GM23338 (cell line): Measurements from ENCODE around the gene FLOT1. TPM values are rescaled to one million over a fixed set of nuclear protein-coding genes. Genes with fewer than 3 reads are reported as not detected.
A peak's percentile ranks its signal among the peaks of the same experiment; 100 is the strongest.

ENCODE experiments used
- ATAC-seq: fragments of 200-7000 bp; cut with Tn5 transposase; 3 replicates; pipeline ENCODE4 v1.9.1; 2020
- DNase-seq: peaks from one replicate; pipeline ENCODE4 v3.0.0-alpha.2; 2015; ENCODE audit warnings: low spot score
- H2AFZ ChIP-seq: fragments of 200-600 bp; sonication (generic); 2 replicates; pipeline ENCODE4 v1.8.0; 2016; ENCODE audit warnings: antibody characterized with exemption, mild to moderate bottlenecking, moderate library complexity
- H3F3A ChIP-seq: fragments of 200-600 bp; sonication (generic); replicated peaks from 2 replicates; pipeline ENCODE4 v1.8.0; 2017; ENCODE audit warnings: antibody characterized with exemption, mixed run types, low read depth
- H3K27ac ChIP-seq: fragments of 200-600 bp; sonication (generic); 2 replicates; pipeline ENCODE4 v1.6.1; 2016; ENCODE audit warnings: low read depth
- H3K27me3 ChIP-seq: fragments of 200-600 bp; sonication (generic); 2 replicates; pipeline ENCODE4 v1.8.0; 2016; ENCODE audit warnings: mild to moderate bottlenecking, mixed run types, moderate library complexity; ENCODE audit not compliant: insufficient read depth
- H3K36me3 ChIP-seq: fragments of 200-600 bp; sonication (generic); 2 replicates; pipeline ENCODE4 v1.8.0; 2016; ENCODE audit warnings: mild to moderate bottlenecking; ENCODE audit not compliant: insufficient read depth
- H3K4me1 ChIP-seq: fragments of 200-600 bp; sonication (generic); 2 replicates; pipeline ENCODE4 v1.8.0; 2016; ENCODE audit warnings: mild to moderate bottlenecking, moderate library complexity; ENCODE audit not compliant: insufficient read depth
- H3K4me2 ChIP-seq: fragments of 200-600 bp; sonication (generic); 2 replicates; pipeline ENCODE4 v1.7.1; 2017; ENCODE audit warnings: mixed run types
- H3K4me3 ChIP-seq: fragments of 200-600 bp; sonication (generic); 2 replicates; pipeline ENCODE4 v1.6.1; 2016; ENCODE audit warnings: mixed run types
- H3K79me2 ChIP-seq: fragments of 200-600 bp; sonication (generic); replicated peaks from 2 replicates; pipeline ENCODE4 v1.8.0; 2017; ENCODE audit warnings: mild to moderate bottlenecking; ENCODE audit not compliant: insufficient read depth
- H3K9me2 ChIP-seq: fragments of 200-600 bp; sonication (generic); 2 replicates; pipeline ENCODE4 v1.8.0; 2017; ENCODE audit not compliant: insufficient read depth
- H4K20me1 ChIP-seq: fragments of 200-600 bp; sonication (generic); replicated peaks from 2 replicates; pipeline ENCODE4 v1.8.0; 2017; ENCODE audit warnings: mild to moderate bottlenecking; ENCODE audit not compliant: insufficient read depth
- H3K27ac Mint-ChIP-seq: 2 replicates; pipeline ENCODE4 v1.8.0; 2020; ENCODE audit warnings: inconsistent platforms, mild to moderate bottlenecking, moderate library complexity, mixed read lengths
- H3K27me3 Mint-ChIP-seq: 3 replicates; pipeline ENCODE4 v1.8.0; 2022; ENCODE audit warnings: low read depth, mild to moderate bottlenecking, moderate library complexity, mixed read lengths, inconsistent platforms; ENCODE audit not compliant: insufficient read depth, poor library complexity
- H3K36me3 Mint-ChIP-seq: 3 replicates; pipeline ENCODE4 v1.8.0; 2021; ENCODE audit warnings: low read depth, mild to moderate bottlenecking, inconsistent platforms, moderate library complexity, mixed read lengths
- H3K4me1 Mint-ChIP-seq: 3 replicates; pipeline ENCODE4 v1.8.0; 2020; ENCODE audit warnings: mild to moderate bottlenecking, inconsistent platforms, mixed read lengths
- H3K4me3 Mint-ChIP-seq: 3 replicates; pipeline ENCODE4 v1.8.0; 2021; ENCODE audit warnings: moderate library complexity, mild to moderate bottlenecking, inconsistent platforms, mixed read lengths
- H3K9me3 Mint-ChIP-seq: 3 replicates; pipeline ENCODE4 v1.8.0; 2020; ENCODE audit warnings: moderate library complexity, mild to moderate bottlenecking, inconsistent platforms, mixed read lengths
- CREB1 ChIP-seq: fragments of 250-450 bp; sonication (Bioruptor Pico); IDR thresholded peaks from 2 replicates; pipeline ENCODE4 v1.5.0; 2020; ENCODE audit warnings: low read depth, mild to moderate bottlenecking, moderate library complexity
- EZH2phosphoT487 ChIP-seq: fragments of 200-600 bp; sonication (generic); IDR thresholded peaks from one replicate; pipeline ENCODE4 v1.8.1; 2018; ENCODE audit warnings: antibody characterized with exemption; ENCODE audit not compliant: unreplicated experiment
- POLR2AphosphoS5 ChIP-seq: IDR thresholded peaks from 2 replicates; pipeline ENCODE4 v1.6.1; 2016; ENCODE audit warnings: antibody characterized with exemption, low read depth
- ZNF331 ChIP-seq: fragments of 250-450 bp; sonication (Bioruptor Pico); IDR thresholded peaks from 2 replicates; pipeline ENCODE4 v1.5.0; 2020; ENCODE audit warnings: low read depth, mild to moderate bottlenecking, moderate library complexity
- polyA plus RNA-seq: library from polyadenylated mRNA; unstranded; fragments of >200 nt; fragmentation: Nextera tagmentation; extraction: Ambion mirVana; gene quantifications from 2 replicates; pipeline ENCODE4 v1.2.1, GENCODE V29; 2016
- total RNA-seq: library from RNA; depleted of rRNA; stranded (reverse); fragments of >200 nt; shearing (Covaris generic); gene quantifications from 2 replicates; pipeline ENCODE4 v1.2.3, GENCODE V29; 2014
- TF ChIP-seq, protein P1 (sequence below): IDR thresholded peaks from one replicate; pipeline ENCODE4 v1.6.1; 2018; ENCODE audit warnings: antibody characterized with exemption; ENCODE audit not compliant: unreplicated experiment
- TF ChIP-seq, protein P2 (sequence below): fragments of 250-450 bp; sonication (Bioruptor Pico); IDR thresholded peaks from 2 replicates; pipeline ENCODE4 v1.5.0; 2020; ENCODE audit warnings: mild to moderate bottlenecking, moderate library complexity

The FLOT1 gene
- total and polyA plus RNA-seq, 2 experiments from 2014 or later = 72.2 to 94.5 TPM

DNA sequence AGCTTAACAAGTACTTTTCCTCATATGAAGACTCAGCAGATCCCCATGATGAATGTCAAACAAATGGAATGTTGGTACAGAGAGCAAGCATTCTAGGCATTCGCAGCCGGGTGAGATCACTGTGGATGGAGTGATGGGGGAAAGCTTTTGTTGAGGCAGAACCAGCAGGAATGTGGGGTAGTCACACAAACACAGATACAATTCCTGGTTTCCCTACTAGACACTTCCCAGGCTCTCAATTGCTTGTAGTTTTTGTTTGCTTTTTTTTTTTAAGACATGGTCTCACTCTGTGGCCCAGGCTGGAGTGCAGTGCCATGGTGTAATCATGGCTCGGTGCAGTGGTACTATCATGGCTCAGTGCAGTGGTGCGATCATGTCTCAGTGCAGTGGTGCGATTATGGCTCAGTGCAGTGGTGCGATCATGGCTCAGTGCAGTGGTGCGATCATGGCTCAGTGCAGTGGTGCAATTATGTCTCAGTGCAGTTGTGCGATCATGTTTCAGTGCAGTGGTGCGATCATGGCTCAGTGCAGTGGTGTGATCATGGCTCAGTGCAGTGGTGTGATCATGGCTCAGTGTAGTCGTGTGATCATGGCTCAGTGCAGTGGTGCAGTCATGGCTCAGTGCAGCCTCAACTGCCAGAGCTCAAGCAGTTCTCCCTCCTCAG is 17.2 kb upstream of the FLOT1 start:
- peak; percentile 59 for DNase-seq
- TF ChIP-seq EZH2phosphoT487 (no peak), POLR2AphosphoS5 (no peak), ZNF331 (CRISPR knock-in tag) (no peak), CREB1 (CRISPR knock-in tag) (no peak)
- TF ChIP-seq, protein P1, sequence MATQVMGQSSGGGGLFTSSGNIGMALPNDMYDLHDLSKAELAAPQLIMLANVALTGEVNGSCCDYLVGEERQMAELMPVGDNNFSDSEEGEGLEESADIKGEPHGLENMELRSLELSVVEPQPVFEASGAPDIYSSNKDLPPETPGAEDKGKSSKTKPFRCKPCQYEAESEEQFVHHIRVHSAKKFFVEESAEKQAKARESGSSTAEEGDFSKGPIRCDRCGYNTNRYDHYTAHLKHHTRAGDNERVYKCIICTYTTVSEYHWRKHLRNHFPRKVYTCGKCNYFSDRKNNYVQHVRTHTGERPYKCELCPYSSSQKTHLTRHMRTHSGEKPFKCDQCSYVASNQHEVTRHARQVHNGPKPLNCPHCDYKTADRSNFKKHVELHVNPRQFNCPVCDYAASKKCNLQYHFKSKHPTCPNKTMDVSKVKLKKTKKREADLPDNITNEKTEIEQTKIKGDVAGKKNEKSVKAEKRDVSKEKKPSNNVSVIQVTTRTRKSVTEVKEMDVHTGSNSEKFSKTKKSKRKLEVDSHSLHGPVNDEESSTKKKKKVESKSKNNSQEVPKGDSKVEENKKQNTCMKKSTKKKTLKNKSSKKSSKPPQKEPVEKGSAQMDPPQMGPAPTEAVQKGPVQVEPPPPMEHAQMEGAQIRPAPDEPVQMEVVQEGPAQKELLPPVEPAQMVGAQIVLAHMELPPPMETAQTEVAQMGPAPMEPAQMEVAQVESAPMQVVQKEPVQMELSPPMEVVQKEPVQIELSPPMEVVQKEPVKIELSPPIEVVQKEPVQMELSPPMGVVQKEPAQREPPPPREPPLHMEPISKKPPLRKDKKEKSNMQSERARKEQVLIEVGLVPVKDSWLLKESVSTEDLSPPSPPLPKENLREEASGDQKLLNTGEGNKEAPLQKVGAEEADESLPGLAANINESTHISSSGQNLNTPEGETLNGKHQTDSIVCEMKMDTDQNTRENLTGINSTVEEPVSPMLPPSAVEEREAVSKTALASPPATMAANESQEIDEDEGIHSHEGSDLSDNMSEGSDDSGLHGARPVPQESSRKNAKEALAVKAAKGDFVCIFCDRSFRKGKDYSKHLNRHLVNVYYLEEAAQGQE = no peak
- TF ChIP-seq, protein P2, sequence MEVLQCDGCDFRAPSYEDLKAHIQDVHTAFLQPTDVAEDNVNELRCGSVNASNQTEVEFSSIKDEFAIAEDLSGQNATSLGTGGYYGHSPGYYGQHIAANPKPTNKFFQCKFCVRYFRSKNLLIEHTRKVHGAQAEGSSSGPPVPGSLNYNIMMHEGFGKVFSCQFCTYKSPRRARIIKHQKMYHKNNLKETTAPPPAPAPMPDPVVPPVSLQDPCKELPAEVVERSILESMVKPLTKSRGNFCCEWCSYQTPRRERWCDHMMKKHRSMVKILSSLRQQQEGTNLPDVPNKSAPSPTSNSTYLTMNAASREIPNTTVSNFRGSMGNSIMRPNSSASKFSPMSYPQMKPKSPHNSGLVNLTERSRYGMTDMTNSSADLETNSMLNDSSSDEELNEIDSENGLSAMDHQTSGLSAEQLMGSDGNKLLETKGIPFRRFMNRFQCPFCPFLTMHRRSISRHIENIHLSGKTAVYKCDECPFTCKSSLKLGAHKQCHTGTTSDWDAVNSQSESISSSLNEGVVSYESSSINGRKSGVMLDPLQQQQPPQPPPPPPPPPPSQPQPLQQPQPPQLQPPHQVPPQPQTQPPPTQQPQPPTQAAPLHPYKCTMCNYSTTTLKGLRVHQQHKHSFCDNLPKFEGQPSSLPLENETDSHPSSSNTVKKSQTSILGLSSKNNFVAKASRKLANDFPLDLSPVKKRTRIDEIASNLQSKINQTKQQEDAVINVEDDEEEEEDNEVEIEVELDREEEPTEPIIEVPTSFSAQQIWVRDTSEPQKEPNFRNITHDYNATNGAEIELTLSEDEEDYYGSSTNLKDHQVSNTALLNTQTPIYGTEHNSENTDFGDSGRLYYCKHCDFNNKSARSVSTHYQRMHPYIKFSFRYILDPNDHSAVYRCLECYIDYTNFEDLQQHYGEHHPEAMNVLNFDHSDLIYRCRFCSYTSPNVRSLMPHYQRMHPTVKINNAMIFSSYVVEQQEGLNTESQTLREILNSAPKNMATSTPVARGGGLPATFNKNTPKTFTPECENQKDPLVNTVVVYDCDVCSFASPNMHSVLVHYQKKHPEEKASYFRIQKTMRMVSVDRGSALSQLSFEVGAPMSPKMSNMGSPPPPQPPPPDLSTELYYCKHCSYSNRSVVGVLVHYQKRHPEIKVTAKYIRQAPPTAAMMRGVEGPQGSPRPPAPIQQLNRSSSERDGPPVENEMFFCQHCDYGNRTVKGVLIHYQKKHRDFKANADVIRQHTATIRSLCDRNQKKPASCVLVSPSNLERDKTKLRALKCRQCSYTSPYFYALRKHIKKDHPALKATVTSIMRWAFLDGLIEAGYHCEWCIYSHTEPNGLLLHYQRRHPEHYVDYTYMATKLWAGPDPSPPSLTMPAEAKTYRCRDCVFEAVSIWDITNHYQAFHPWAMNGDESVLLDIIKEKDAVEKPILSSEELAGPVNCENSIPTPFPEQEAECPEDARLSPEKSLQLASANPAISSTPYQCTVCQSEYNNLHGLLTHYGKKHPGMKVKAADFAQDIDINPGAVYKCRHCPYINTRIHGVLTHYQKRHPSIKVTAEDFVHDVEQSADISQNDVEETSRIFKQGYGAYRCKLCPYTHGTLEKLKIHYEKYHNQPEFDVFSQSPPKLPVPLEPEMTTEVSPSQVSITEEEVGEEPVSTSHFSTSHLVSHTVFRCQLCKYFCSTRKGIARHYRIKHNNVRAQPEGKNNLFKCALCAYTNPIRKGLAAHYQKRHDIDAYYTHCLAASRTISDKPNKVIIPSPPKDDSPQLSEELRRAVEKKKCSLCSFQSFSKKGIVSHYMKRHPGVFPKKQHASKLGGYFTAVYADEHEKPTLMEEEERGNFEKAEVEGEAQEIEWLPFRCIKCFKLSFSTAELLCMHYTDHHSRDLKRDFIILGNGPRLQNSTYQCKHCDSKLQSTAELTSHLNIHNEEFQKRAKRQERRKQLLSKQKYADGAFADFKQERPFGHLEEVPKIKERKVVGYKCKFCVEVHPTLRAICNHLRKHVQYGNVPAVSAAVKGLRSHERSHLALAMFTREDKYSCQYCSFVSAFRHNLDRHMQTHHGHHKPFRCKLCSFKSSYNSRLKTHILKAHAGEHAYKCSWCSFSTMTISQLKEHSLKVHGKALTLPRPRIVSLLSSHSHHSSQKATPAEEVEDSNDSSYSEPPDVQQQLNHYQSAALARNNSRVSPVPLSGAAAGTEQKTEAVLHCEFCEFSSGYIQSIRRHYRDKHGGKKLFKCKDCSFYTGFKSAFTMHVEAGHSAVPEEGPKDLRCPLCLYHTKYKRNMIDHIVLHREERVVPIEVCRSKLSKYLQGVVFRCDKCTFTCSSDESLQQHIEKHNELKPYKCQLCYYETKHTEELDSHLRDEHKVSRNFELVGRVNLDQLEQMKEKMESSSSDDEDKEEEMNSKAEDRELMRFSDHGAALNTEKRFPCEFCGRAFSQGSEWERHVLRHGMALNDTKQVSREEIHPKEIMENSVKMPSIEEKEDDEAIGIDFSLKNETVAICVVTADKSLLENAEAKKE (CRISPR knock-in tag) = no peak
- Histone ChIP-seq H3K36me3 (no peaks in the 10 kb centered on the region), H3K4me1 (peaks cover 12% of the 10 kb centered on the region), H3K9me2 (no peaks in the 10 kb centered on the region), H3K27me3 (no peaks in the 10 kb centered on the region), H3K27ac (no peak overlapping the region), H3K4me3 (no peak overlapping the region), H4K20me1 (no peaks in the 10 kb centered on the region; the same call in 1 of the 2 replicates), H3K79me2 (no peaks in the 10 kb centered on the region), H3K4me2 (no peak overlapping the region), H3F3A (no peaks in the 10 kb centered on the region), H2AFZ (no peak overlapping the region)
- Mint-ChIP-seq H3K27ac (0 out of 2 replicates have a peak overlapping the region, but pooled peaks have one; percentile 32), H3K27me3 (peaks cover 9% of the 10 kb centered on the region), H3K36me3 (no peaks in the 10 kb centered on the region), H3K9me3 (no peaks in the 10 kb centered on the region), H3K4me1 (peaks cover 24% of the 10 kb centered on the region), H3K4me3 (no peak overlapping the region)
- ATAC-seq = peak; percentile 33; the same call in 2 of the 3 replicates
